ELF-1 (cell line): ENCODE data around the gene C1orf56.
"Not testable (repeated sequence)": the region's sequence is repeated elsewhere in the genome, so short reads cannot be mapped to it uniquely, and the experiment has no call there.

Source experiments
- DNase-seq: peaks from one replicate; pipeline ENCODE4 v3.0.0-alpha.2; 2016; ENCODE audit warnings: low read depth, low spot score

C1orf56 gene

DNA sequence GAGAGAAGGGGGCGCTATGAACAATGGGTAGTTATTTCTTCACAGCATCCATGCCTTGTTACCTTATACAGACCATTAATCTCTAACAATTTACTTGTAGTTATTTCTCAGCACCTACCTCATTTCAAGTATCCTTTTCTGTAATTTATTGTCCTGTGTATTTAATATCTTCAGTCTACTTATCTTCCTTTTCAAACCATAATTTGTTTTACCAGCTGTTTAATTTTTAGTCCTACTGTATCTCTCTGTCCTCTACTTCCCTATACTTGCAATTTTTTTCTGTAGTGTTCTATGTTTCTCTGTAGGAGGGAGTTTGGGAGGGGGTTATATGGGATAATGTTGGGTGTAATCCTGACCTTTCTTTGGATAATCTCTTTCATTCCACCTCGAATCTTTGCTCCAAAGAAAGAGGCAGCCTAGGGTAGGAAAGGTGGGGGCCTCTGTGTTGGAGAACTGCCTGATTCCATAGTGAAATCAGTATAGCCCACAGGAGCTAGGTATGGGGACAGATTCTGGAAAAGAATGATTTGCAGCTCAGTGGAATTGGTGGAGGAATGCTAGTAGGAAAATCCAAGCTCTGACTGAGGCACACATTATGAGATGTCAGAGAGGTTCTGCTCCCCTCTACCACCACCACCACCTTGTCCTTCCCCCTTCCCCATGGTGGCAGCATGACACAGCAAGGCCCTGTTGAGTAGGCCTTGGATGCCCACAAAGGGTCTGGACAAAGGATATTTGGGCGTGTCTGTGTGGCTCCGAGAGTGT, 13.3 kb downstream of the C1orf56 start:
- peak; percentile 34 for DNase-seq

DNA sequence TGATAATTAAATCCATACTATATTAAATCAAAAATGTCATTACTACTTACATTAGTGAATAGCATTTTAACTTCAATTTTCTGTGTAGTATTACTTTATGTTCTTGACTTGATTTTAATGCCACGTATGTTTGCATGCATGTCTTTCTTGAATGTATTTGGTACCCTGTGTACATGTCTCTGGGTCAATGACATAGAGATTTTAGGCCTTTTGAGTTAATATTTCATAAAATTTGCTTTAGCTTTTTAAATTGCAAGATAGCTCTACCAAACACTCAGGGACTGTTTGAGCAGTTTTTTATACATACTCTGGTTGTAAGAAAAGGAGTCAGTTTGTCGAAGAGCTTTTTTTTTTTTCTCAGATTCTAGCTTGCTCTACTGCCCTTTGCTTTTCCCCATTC, 14.2 kb downstream of the C1orf56 start:
- DNase-seq: no peak

DNA sequence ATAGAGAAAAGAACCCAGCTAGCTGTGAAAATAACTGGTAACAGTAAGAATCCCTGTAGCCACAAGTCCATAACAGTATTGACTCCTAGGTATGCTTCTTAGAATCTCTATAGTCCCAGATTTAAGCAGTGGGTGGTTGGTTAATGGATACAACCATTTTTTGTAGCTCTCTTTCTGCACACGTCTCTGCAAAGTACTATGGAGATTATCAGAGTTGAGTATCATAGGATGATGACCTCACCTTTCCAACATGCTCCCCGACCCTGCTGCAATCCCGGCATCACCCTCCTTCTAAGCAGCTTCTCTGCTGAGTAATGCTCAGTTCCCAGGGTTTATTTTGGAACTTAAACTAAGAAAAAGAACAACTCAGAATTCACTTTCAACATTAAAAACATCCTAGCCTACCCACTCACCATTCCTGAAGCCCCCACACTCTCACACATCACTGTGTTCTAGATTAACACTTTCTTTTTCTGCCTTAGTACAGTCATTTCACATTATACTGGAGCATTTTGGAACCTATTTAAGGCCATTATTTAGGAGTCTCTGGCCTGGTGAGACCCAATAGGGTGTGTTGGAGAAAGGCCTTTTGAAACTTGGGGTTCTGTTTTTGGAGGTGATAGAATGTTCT, 15.3 kb downstream of the C1orf56 start:
- DNase-seq: peak; percentile 20

DNA sequence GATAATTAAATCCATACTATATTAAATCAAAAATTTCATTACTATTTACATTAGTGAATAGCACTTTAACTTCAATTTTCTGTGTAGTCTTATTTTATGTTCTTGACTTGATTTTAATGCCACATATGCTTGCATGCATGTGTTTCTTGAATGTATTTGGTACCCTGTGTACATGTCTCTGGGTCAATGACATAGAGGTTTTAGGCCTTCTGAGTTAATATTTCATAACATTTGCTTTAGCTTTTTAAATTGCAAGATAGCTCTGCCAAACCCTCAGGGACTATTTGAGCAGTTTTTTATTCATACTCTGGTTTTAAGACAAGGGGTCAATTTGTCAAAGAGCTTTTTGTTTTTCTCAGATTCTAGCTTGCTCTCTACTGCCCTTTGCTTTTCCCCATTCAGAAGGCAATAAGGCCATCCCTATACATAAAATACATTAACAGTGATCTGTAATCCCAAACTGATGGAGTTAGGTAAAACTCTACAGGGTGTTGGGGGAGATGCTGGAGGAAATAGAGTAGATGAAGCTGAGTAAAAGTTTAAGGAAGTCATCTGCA, 17.6 kb downstream of the C1orf56 start:
- DNase-seq: no peak

DNA sequence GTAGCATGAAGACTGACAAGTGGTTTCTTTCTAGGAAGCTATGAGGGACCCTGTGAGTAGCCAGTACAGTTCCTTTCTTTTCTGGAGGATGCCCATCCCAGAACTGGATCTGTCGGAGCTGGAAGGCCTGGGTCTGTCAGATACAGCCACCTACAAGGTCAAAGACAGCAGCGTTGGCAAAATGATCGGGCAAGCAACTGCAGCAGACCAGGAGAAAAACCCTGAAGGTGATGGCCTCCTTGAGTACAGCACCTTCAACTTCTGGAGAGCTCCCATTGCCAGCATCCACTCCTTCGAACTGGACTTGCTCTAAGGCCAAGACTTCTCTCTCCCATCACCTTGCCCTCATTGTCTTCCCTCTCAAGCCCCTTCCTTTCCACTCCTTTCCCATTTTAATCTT, 19.6 kb downstream of the C1orf56 start:
- no peak for DNase-seq

DNA sequence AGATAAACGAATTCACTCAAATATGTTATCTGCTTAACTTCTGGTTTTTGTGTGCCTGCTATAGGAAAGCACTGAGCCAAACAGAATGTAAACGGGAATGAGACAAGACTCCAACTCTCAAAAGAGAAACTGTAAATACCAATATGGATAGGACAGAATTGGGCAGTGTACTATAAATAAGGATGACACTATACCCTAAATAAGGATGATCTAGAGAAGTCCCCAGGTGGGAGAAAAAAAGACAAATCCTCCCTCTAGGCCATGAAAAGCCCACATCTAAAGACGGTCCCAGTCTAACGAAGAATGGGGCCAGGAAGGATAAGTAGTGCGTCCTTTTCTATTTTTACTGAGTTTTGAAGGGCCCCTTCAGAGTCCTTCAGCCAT, 21.5 kb downstream of the C1orf56 start:
- no peak for DNase-seq

DNA sequence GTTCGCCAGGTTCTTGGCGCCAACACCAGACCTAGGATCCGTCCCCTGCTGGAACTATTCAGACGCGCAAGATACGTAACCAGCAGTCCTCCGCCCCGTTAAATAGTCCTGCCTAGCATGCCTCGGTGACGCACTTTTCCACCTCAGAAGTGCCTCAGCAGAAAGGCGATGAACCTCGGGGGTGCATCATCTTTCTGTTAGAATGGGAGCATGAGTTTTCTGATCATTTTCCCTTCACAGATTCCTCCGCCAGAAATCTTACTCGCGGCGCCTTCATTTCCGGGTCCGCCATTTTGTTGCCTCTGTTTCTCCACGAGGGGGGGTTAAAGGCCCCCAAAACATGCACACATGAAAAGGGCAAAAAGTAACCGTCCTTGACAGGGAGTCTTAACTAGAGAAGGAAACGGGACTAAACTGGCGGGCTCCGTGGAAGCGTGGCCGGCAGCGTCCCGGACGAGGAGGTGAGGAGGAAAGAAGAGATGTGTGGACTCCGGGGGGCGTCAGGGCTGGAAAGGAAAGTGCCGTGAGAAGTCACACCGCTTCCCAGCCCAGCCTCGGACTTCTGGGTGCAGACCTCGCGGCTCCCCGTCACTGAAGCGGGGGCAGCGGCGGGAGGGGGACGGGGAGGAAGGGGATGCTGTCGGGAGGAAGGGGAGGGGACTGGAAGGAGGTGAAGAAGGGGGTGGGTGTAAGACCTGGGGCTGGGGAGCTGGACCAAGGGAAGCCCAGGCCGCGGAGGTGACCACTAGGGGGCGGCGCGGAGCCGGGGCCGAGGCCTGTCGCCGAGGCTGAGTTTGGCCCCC, 23.1 kb downstream of the C1orf56 start, which contains the start of gene GABPB2:
GABPB2 (plus strand) TSS at position 288 of the 803 bp plus-strand sequence. CDS start 17,429 bp downstream, outside the sequence.
- DNase-seq: peak; percentile 94

DNA sequence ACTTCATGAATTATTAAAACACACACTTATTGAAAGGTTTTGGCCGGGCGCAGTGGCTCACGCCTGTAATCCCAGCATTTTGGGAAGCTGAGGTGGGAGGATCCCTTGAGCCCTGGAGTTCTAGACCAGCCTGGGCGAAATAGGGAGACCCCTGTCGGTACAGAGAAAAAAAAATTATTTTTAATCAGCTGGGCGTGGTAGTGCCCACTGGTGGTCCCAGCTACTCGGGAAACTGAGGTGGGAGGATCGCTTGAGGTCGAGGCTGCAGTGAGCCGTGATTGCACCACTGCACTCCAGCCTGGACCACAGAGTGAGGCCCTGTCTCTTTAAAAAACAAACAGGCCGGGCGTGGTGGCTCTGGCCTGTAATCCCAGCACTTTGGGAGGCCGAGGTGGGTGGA, 24.7 kb downstream of the C1orf56 start:
- no peak for DNase-seq

DNA sequence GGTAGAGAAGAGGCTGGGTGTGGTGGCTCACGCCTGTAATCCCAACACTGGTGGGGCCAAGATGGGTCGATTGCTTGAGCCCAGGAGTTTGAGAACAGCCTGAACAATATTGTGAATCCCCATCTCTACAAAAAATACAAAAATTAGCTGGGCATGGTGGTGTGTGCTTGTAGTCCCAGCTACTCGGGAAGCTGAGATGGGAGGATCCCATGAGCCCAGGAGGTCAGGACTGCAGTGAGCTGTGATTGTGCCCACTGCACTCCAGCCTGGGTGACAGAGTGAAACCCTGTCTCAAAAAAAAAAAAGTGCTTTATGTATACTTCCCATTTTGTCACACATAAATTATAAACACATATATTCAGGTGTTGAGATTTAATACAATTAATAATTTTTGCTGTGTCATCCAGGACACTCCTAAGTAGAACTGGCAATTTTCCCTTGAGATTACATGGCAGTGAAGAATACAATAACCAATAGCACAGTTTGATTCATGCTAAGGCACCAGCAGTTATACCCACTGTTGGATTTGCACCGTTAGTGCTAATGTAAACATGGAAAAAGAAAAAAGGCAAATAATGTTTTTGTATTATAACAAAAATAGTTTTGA, 38.5 kb downstream of the C1orf56 start:
- no peak for DNase-seq

DNA sequence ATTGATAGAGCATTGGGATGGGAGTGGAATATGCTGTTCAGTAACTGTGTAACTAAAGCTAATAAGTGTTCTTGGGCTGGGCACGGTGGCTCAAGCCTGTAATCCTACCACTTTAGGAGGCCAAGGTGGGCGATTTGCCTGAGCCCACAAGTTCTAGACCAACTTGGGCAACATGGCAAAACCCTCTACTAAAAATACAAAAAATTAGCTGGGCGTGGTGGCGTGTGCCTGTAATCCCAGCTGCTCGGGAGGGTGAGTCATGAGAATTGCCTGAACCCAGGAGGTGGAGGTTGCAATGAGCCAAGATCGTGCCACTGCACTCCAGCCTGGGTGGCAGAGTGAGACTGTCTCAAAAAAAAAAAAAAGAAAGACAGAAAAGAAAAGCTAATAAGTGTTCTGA, 49.9 kb downstream of the C1orf56 start:
- not testable (repeated sequence) for DNase-seq

DNA sequence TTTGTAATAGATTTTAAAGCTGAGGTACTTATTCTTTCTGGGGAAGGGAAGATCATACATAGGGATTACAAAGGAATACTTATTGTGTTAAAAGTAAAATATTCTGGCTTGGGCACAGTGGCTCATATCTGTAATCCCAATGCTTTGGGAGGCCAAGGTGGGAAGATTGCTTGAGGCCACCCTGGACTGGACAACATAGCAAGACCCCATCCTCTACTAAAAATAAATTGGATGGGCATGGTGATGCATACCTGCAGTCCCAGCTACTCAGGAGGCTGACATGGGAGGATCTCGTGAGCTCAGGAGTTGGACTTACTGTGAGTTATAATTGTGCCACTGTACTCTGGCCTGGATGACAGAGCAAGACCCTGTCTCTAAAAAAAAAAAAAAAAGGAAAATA, 50.6 kb downstream of the C1orf56 start:
- no peak for DNase-seq
